ENCODE measurements around the gene CNOT4. TPM values are rescaled to one million over a fixed set of nuclear protein-coding genes. Genes with fewer than 3 reads are reported as not detected.

The CNOT4 gene
- total and polyA plus RNA-seq, 2 of the 13 experiments (the other 11 are each of a cell fraction or from before 2014, with no cell fraction given), result 7.4 to 8.4 TPM

DNA sequence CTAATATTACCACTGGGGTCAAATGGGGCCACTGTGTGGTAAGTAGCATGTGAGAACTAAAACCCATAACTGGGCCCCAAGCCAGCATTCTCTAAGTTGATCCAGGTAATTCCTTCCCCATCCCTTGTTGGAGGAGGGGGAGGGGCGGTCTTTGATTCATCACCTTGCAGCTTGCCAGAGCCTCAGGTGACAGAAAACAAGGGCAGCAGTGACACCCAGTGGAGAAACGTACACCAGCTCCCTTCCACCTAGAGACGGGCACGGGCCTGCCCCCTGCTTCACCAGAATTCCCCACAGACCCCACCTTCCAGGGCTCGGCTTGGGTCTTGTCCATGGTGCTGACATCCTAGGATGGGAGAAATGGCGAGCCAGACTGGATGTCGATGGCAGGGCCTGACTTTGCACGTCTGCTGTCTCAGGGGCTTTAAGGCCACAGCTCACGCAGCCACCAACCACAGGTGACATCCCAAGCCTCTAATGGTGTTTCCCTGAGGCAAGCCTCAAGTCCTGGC is 174.2 kb downstream of the CNOT4 start (continued):
- TF ChIP-seq CCDC6 (CRISPR knock-in tag; IDR thresholded peaks at IDR 0.05) (no peak), STAT5B (CRISPR knock-in tag; IDR thresholded peaks at IDR 0.05) (no peak), ZNF7 (CRISPR knock-in tag; IDR thresholded peaks at IDR 0.05) (0 out of 2 replicates have a peak, but pooled peaks have one; percentile 14), YEATS2 (CRISPR knock-in tag; IDR thresholded peaks at IDR 0.05; ENCODE audit: borderline replicate concordance) (no peak; the same call in 1 of the 2 replicates), ESRRA (CRISPR knock-in tag; IDR thresholded peaks at IDR 0.05; ENCODE audit: low read depth) (no peak), ZNF589 (CRISPR knock-in tag; conservative IDR thresholded peaks at IDR 0.05) (no peak), HNRNPH1 (optimal IDR thresholded peaks at IDR 0.05; ENCODE audit: low read depth, low read length) (no peak), NAIF1 (CRISPR knock-in tag; IDR thresholded peaks at IDR 0.05; ENCODE audit: borderline replicate concordance) (no peak), ZBTB8A (CRISPR knock-in tag; IDR thresholded peaks at IDR 0.05; ENCODE audit: borderline replicate concordance, low read depth) (no peak), ZNF207 (IDR thresholded peaks at IDR 0.05; ENCODE audit: borderline replicate concordance) (no peak), SSRP1 (CRISPR knock-in tag; IDR thresholded peaks at IDR 0.05) (no peak), JUNB (CRISPR knock-in tag; IDR thresholded peaks at IDR 0.05; ENCODE audit: borderline replicate concordance) (no peak), ELF4 (CRISPR knock-in tag; IDR thresholded peaks at IDR 0.05; ENCODE audit: borderline replicate concordance) (peak; percentile 64; the same call in 1 of the 2 replicates), ZSCAN31 (CRISPR knock-in tag; IDR thresholded peaks at IDR 0.05; ENCODE audit: low read depth) (peak; percentile 83; the same call in 1 of the 2 replicates), ARNTL (CRISPR knock-in tag; IDR thresholded peaks at IDR 0.05) (no peak), ZNF570 (CRISPR knock-in tag; IDR thresholded peaks at IDR 0.05; ENCODE audit: borderline replicate concordance) (no peak), SMAD9 (CRISPR knock-in tag; IDR thresholded peaks at IDR 0.05) (no peak)
- TF ChIP-seq, protein P1, sequence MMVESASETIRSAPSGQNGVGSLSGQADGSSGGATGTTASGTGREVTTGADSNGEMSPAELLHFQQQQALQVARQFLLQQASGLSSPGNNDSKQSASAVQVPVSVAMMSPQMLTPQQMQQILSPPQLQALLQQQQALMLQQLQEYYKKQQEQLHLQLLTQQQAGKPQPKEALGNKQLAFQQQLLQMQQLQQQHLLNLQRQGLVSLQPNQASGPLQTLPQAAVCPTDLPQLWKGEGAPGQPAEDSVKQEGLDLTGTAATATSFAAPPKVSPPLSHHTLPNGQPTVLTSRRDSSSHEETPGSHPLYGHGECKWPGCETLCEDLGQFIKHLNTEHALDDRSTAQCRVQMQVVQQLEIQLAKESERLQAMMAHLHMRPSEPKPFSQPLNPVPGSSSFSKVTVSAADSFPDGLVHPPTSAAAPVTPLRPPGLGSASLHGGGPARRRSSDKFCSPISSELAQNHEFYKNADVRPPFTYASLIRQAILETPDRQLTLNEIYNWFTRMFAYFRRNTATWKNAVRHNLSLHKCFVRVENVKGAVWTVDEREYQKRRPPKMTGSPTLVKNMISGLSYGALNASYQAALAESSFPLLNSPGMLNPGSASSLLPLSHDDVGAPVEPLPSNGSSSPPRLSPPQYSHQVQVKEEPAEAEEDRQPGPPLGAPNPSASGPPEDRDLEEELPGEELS (CRISPR knock-in tag; IDR thresholded peaks at IDR 0.05), result no peak
- TF ChIP-seq, protein P2, sequence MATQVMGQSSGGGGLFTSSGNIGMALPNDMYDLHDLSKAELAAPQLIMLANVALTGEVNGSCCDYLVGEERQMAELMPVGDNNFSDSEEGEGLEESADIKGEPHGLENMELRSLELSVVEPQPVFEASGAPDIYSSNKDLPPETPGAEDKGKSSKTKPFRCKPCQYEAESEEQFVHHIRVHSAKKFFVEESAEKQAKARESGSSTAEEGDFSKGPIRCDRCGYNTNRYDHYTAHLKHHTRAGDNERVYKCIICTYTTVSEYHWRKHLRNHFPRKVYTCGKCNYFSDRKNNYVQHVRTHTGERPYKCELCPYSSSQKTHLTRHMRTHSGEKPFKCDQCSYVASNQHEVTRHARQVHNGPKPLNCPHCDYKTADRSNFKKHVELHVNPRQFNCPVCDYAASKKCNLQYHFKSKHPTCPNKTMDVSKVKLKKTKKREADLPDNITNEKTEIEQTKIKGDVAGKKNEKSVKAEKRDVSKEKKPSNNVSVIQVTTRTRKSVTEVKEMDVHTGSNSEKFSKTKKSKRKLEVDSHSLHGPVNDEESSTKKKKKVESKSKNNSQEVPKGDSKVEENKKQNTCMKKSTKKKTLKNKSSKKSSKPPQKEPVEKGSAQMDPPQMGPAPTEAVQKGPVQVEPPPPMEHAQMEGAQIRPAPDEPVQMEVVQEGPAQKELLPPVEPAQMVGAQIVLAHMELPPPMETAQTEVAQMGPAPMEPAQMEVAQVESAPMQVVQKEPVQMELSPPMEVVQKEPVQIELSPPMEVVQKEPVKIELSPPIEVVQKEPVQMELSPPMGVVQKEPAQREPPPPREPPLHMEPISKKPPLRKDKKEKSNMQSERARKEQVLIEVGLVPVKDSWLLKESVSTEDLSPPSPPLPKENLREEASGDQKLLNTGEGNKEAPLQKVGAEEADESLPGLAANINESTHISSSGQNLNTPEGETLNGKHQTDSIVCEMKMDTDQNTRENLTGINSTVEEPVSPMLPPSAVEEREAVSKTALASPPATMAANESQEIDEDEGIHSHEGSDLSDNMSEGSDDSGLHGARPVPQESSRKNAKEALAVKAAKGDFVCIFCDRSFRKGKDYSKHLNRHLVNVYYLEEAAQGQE (IDR thresholded peaks at IDR 0.05; ENCODE audit: borderline replicate concordance in 1 of 2, low read depth in 1 of 2, low read length in 2 of 2), result peak; percentile 94 to 98
- TF ChIP-seq, protein P3, sequence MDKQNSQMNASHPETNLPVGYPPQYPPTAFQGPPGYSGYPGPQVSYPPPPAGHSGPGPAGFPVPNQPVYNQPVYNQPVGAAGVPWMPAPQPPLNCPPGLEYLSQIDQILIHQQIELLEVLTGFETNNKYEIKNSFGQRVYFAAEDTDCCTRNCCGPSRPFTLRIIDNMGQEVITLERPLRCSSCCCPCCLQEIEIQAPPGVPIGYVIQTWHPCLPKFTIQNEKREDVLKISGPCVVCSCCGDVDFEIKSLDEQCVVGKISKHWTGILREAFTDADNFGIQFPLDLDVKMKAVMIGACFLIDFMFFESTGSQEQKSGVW (CRISPR knock-in tag; IDR thresholded peaks at IDR 0.05; ENCODE audit: borderline replicate concordance), result no peak
- TF ChIP-seq, protein P4, sequence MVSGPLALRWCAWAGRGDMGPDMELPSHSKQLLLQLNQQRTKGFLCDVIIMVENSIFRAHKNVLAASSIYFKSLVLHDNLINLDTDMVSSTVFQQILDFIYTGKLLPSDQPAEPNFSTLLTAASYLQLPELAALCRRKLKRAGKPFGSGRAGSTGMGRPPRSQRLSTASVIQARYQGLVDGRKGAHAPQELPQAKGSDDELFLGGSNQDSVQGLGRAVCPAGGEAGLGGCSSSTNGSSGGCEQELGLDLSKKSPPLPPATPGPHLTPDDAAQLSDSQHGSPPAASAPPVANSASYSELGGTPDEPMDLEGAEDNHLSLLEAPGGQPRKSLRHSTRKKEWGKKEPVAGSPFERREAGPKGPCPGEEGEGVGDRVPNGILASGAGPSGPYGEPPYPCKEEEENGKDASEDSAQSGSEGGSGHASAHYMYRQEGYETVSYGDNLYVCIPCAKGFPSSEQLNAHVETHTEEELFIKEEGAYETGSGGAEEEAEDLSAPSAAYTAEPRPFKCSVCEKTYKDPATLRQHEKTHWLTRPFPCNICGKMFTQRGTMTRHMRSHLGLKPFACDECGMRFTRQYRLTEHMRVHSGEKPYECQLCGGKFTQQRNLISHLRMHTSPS (CRISPR knock-in tag; IDR thresholded peaks at IDR 0.05; ENCODE audit: low read depth), result no peak

Data from HepG2 (cell line).